Stomach smooth muscle (tissue), 2 donors: ENCODE data around the gene CERS1.
"Not testable (repeated sequence)": the region's sequence is repeated elsewhere in the genome, so short reads cannot be mapped to it uniquely, and the experiment has no call there.

Experiments used
- H3K27ac ChIP-seq: one replicate; pipeline ENCODE4 v1.7.0; 2013; ENCODE audit warnings: mild to moderate bottlenecking, low read length, inconsistent platforms
- H3K27me3 ChIP-seq, 2 donors: one replicate each; pipeline ENCODE4 v1.7.0; 2013; ENCODE audit warnings: low read length in 2 of 2; ENCODE audit not compliant: insufficient read depth in 2 of 2, control insufficient read depth in 1 of 2
- H3K36me3 ChIP-seq, 2 donors: one replicate each; pipeline ENCODE4 v1.7.0; 2013; ENCODE audit warnings: low read length in 2 of 2; ENCODE audit not compliant: control insufficient read depth in 2 of 2, insufficient read depth in 2 of 2
- H3K4me1 ChIP-seq: one replicate; pipeline ENCODE4 v1.7.0; 2013; ENCODE audit warnings: low read length; ENCODE audit not compliant: control insufficient read depth, insufficient read depth
- H3K4me3 ChIP-seq, 2 donors: one replicate each; pipeline ENCODE4 v1.7.0; 2013; ENCODE audit warnings: low read length in 2 of 2
- H3K9ac ChIP-seq, 2 donors: one replicate each; pipeline ENCODE4 v1.7.0; 2013; ENCODE audit warnings: low read length in 2 of 2, mild to moderate bottlenecking in 1 of 2
- H3K9me3 ChIP-seq, 2 donors: one replicate each; pipeline ENCODE4 v1.7.0; 2013; ENCODE audit warnings: low read length in 2 of 2; ENCODE audit not compliant: control insufficient read depth in 2 of 2
- donor health status: healthy.
- donor health status: Pancreatic carcinoma.

The CERS1 gene

GRCh38 chr19:18904334-18905057, 8.5 kb upstream of the CERS1 start:
- Histone ChIP-seq H3K27me3 (no peaks in the 10 kb centered on the region), H3K4me3 (no peak overlapping the region), H3K9me3 (no peaks in the 10 kb centered on the region), H3K27ac (no peak overlapping the region), H3K4me1 (no peaks in the 10 kb centered on the region), H3K9ac (no peak overlapping the region), H3K36me3 (peaks cover 33 to 34% of the 10 kb centered on the region in 2 donors)

- Histone ChIP-seq H3K36me3 (peaks cover 29 to 34% of the 10 kb centered on the region in 2 donors), H3K27ac (no peak overlapping the region), H3K4me1 (no peaks in the 10 kb centered on the region), H3K4me3 (no peak overlapping the region), H3K27me3 (no peaks in the 10 kb centered on the region), H3K9ac (no peak overlapping the region), H3K9me3 (no peaks in the 10 kb centered on the region)
Observed at GRCh38 chr19:18903156-18904037, 7.4 kb upstream of the CERS1 start.

- peaks cover 29 to 32% of the 10 kb centered on the region in 2 donors for H3K36me3 ChIP-seq
- not testable (repeated sequence) for H3K4me3 ChIP-seq
Observed at GRCh38 chr19:18902519-18902918, 6.6 kb upstream of the CERS1 start.

GRCh38 chr19:18901491-18901890, 5.5 kb upstream of the CERS1 start:
- peaks cover 25 to 30% of the 10 kb centered on the region in 2 donors for H3K36me3 ChIP-seq
- no peaks in the 10 kb centered on the region for H3K9me3 ChIP-seq
- H3K9ac ChIP-seq = no peak overlapping the region
- H3K4me3 ChIP-seq = no peak overlapping the region
- H3K4me1 ChIP-seq = peaks cover 2% of the 10 kb centered on the region
- H3K27me3 ChIP-seq = peaks cover 4 to 8% of the 10 kb centered on the region in 2 donors
- no peak overlapping the region for H3K27ac ChIP-seq

More at GRCh38 chr19:18902519-18902918, 6.6 kb upstream of the CERS1 start:
- not testable (repeated sequence) for H3K27me3 ChIP-seq, H3K27ac ChIP-seq, H3K9me3 ChIP-seq, H3K4me1 ChIP-seq, H3K9ac ChIP-seq

- H3K4me1 ChIP-seq = peaks cover 4% of the 10 kb centered on the region
- H3K36me3 ChIP-seq = peaks cover 19 to 26% of the 10 kb centered on the region in 2 donors
- H3K4me3 ChIP-seq = no peak overlapping the region
- H3K27me3 ChIP-seq = peaks cover 7 to 8% of the 10 kb centered on the region in 2 donors
- H3K9ac ChIP-seq = no peak overlapping the region
- H3K27ac ChIP-seq = no peak overlapping the region
- H3K9me3 ChIP-seq = no peaks in the 10 kb centered on the region
Observed at GRCh38 chr19:18900700-18901481, 4.9 kb upstream of the CERS1 start.

- H3K27ac ChIP-seq = no peak overlapping the region
- peaks cover 16 to 21% of the 10 kb centered on the region in 2 donors for H3K36me3 ChIP-seq
- H3K9me3 ChIP-seq = no peaks in the 10 kb centered on the region
- peaks cover 12% of the 10 kb centered on the region for H3K4me1 ChIP-seq
- peaks cover 9 to 14% of the 10 kb centered on the region in 2 donors for H3K27me3 ChIP-seq
- H3K4me3 ChIP-seq = no peak overlapping the region
- H3K9ac ChIP-seq = no peak overlapping the region
Observed at GRCh38 chr19:18899624-18900560, 3.9 kb upstream of the CERS1 start.

GRCh38 chr19:18898607-18899408, 2.9 kb upstream of the CERS1 start:
- Histone ChIP-seq H3K27ac (no peak overlapping the region), H3K4me3 (no peak overlapping the region), H3K9ac (no peak overlapping the region), H3K9me3 (no peaks in the 10 kb centered on the region), H3K4me1 (peaks cover 19% of the 10 kb centered on the region), H3K27me3 (peaks cover 16 to 22% of the 10 kb centered on the region in 2 donors), H3K36me3 (peaks cover 14 to 20% of the 10 kb centered on the region in 2 donors)

- Histone ChIP-seq H3K4me1 (peaks cover 21% of the 10 kb centered on the region), H3K27ac (no peak overlapping the region), H3K27me3 (peaks cover 18 to 27% of the 10 kb centered on the region in 2 donors), H3K9me3 (no peaks in the 10 kb centered on the region), H3K36me3 (peaks cover 14 to 18% of the 10 kb centered on the region in 2 donors), H3K4me3 (no peak overlapping the region), H3K9ac (no peak overlapping the region)
Observed at GRCh38 chr19:18898081-18898606, 2.2 kb upstream of the CERS1 start.
